HEK293 (cell line): ENCODE data around the gene CYP2B6.

ENCODE experiments used
- MYNN ChIP-seq: fragments of 450-650 bp; formaldehyde crosslinking; IDR thresholded peaks from 2 replicates; pipeline ENCODE4 v1.5.1; 2016; ENCODE audit warnings: missing biosample characterization, missing genetic modification characterization, borderline replicate concordance
- PRDM1 ChIP-seq: fragments of 450-650 bp; formaldehyde crosslinking; IDR thresholded peaks from 2 replicates; pipeline ENCODE4; 2016; ENCODE audit warnings: missing biosample characterization, missing genetic modification characterization
- SALL2 ChIP-seq: fragments of 450-650 bp; formaldehyde crosslinking; IDR thresholded peaks from 2 replicates; pipeline ENCODE4 v1.5.0; 2017; ENCODE audit warnings: missing biosample characterization, mild to moderate bottlenecking, missing genetic modification characterization, borderline replicate concordance
- ZBTB1 ChIP-seq: fragments of 450-650 bp; formaldehyde crosslinking; IDR thresholded peaks from 2 replicates; pipeline ENCODE4 v1.5.1; 2016; ENCODE audit warnings: missing biosample characterization, missing genetic modification characterization
- ZBTB17 ChIP-seq: fragments of 450-650 bp; formaldehyde crosslinking; IDR thresholded peaks from 2 replicates; pipeline ENCODE4 v1.5.1; 2016; ENCODE audit warnings: missing biosample characterization, missing genetic modification characterization
- ZFP69B ChIP-seq: fragments of 450-650 bp; formaldehyde crosslinking; IDR thresholded peaks from 2 replicates; pipeline ENCODE4 v1.5.1; 2016; ENCODE audit warnings: missing biosample characterization, missing genetic modification characterization
- ZIC2 ChIP-seq: fragments of 450-650 bp; formaldehyde crosslinking; IDR thresholded peaks from 2 replicates; pipeline ENCODE4 v1.5.1; 2016; ENCODE audit warnings: missing biosample characterization, missing genetic modification characterization
- ZNF221 ChIP-seq: fragments of 450-650 bp; formaldehyde crosslinking; IDR thresholded peaks from 2 replicates; pipeline ENCODE4 v1.5.1; 2017; ENCODE audit warnings: missing biosample characterization, missing genetic modification characterization, borderline replicate concordance
- ZNF223 ChIP-seq: fragments of 450-650 bp; formaldehyde crosslinking; IDR thresholded peaks from 2 replicates; pipeline ENCODE4 v1.5.1; 2016; ENCODE audit warnings: missing biosample characterization, missing genetic modification characterization
- ZNF248 ChIP-seq: fragments of 450-650 bp; formaldehyde crosslinking; IDR thresholded peaks from 2 replicates; pipeline ENCODE4 v1.5.1; 2017; ENCODE audit warnings: missing biosample characterization, missing genetic modification characterization
- ZNF548 ChIP-seq: fragments of 450-650 bp; formaldehyde crosslinking; IDR thresholded peaks from 2 replicates; pipeline ENCODE4 v1.5.1; 2016; ENCODE audit warnings: missing biosample characterization, missing genetic modification characterization
- ZNF596 ChIP-seq: fragments of 450-650 bp; IDR thresholded peaks from 2 replicates; pipeline ENCODE4 v1.5.0; 2018; ENCODE audit warnings: missing biosample characterization, mild to moderate bottlenecking, missing genetic modification characterization, moderate library complexity
- ZNF626 ChIP-seq: fragments of 450-650 bp; sonication (Bioruptor Pico); formaldehyde crosslinking; IDR thresholded peaks from 2 replicates; pipeline ENCODE4 v1.5.1; 2018; ENCODE audit warnings: missing biosample characterization, missing genetic modification characterization, inconsistent platforms
- ZNF654 ChIP-seq: fragments of 450-650 bp; formaldehyde crosslinking; IDR thresholded peaks from 2 replicates; pipeline ENCODE4 v1.5.1; 2016; ENCODE audit warnings: low read depth, missing biosample characterization, missing genetic modification characterization
- ZNF658 ChIP-seq: fragments of 450-650 bp; formaldehyde crosslinking; IDR thresholded peaks from 2 replicates; pipeline ENCODE4; 2016; ENCODE audit warnings: missing biosample characterization, missing genetic modification characterization
- ZNF670 ChIP-seq: fragments of 450-650 bp; formaldehyde crosslinking; IDR thresholded peaks from 2 replicates; pipeline ENCODE4 v1.5.1; 2016; ENCODE audit warnings: missing biosample characterization, missing genetic modification characterization, low read depth
- ZNF707 ChIP-seq: fragments of 450-650 bp; formaldehyde crosslinking; IDR thresholded peaks from 2 replicates; pipeline ENCODE4 v1.5.1; 2016; ENCODE audit warnings: missing biosample characterization, missing genetic modification characterization
- ZNF776 ChIP-seq: fragments of 450-650 bp; formaldehyde crosslinking; IDR thresholded peaks from 2 replicates; pipeline ENCODE4 v1.5.0; 2017; ENCODE audit warnings: missing biosample characterization, missing genetic modification characterization, borderline replicate concordance
- ZNF791 ChIP-seq: fragments of 450-650 bp; formaldehyde crosslinking; IDR thresholded peaks from 2 replicates; pipeline ENCODE4 v1.5.1; 2016; ENCODE audit warnings: missing biosample characterization, missing genetic modification characterization
- ZXDB ChIP-seq: fragments of 450-650 bp; formaldehyde crosslinking; IDR thresholded peaks from 2 replicates; pipeline ENCODE4 v1.5.1; 2016; ENCODE audit warnings: missing biosample characterization, missing genetic modification characterization
- TF ChIP-seq, protein P1 (sequence below): fragments of 450-650 bp; formaldehyde crosslinking; IDR thresholded peaks from 2 replicates; pipeline ENCODE4 v1.5.1; 2016; ENCODE audit warnings: missing biosample characterization, missing genetic modification characterization
- TF ChIP-seq, protein P2 (sequence below): fragments of 450-650 bp; formaldehyde crosslinking; IDR thresholded peaks from 2 replicates; pipeline ENCODE4 v1.5.1; 2017; ENCODE audit warnings: missing biosample characterization, mild to moderate bottlenecking, missing genetic modification characterization, moderate library complexity
- TF ChIP-seq, protein P3 (sequence below): fragments of 450-650 bp; formaldehyde crosslinking; IDR thresholded peaks from 2 replicates; pipeline ENCODE4 v1.5.1; 2017; ENCODE audit warnings: missing biosample characterization, missing genetic modification characterization
- TF ChIP-seq, protein P4 (sequence below): fragments of 450-650 bp; formaldehyde crosslinking; IDR thresholded peaks from 2 replicates; pipeline ENCODE4; 2016; ENCODE audit warnings: missing biosample characterization, missing genetic modification characterization
- TF ChIP-seq, protein P5 (sequence below): fragments of 450-650 bp; formaldehyde crosslinking; IDR thresholded peaks from 2 replicates; pipeline ENCODE4 v1.5.1; 2016; ENCODE audit warnings: missing biosample characterization, missing genetic modification characterization
- TF ChIP-seq, protein P6 (sequence below): IDR thresholded peaks from 2 replicates; pipeline ENCODE4 v1.6.1; 2011; ENCODE audit warnings: mild to moderate bottlenecking, low read depth, low read length, borderline replicate concordance
- TF ChIP-seq, protein P7 (sequence below): fragments of 450-650 bp; formaldehyde crosslinking; IDR thresholded peaks from 2 replicates; pipeline ENCODE4 v1.5.1; 2016; ENCODE audit warnings: missing biosample characterization, missing genetic modification characterization
- TF ChIP-seq, protein P8 (sequence below): fragments of 450-650 bp; formaldehyde crosslinking; IDR thresholded peaks from 2 replicates; pipeline ENCODE4 v1.5.1; 2017; ENCODE audit warnings: missing biosample characterization, missing genetic modification characterization

CYP2B6 gene

DNA sequence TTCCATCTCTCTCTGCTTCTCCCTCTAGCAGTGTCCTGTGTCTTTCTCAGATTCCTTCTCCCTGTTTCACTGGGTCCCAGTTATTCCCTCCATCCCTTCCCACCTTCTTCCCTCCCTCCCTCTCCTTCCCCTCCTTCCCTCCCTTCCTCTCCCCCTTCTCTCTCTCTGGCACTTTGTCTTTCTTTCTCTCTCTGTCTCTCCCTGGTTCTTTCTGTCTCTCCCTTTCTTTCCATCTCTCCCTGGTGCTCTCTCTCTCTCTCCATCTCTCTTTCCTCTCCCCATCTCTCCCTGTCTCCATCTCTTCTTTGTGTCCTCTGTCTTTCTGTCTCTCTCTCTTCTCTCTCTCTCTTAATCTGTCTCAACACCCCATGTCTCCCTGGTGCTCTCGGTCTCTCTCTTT, 31.7 kb upstream of the CYP2B6 start (continued):
- TF ChIP-seq, protein P1, sequence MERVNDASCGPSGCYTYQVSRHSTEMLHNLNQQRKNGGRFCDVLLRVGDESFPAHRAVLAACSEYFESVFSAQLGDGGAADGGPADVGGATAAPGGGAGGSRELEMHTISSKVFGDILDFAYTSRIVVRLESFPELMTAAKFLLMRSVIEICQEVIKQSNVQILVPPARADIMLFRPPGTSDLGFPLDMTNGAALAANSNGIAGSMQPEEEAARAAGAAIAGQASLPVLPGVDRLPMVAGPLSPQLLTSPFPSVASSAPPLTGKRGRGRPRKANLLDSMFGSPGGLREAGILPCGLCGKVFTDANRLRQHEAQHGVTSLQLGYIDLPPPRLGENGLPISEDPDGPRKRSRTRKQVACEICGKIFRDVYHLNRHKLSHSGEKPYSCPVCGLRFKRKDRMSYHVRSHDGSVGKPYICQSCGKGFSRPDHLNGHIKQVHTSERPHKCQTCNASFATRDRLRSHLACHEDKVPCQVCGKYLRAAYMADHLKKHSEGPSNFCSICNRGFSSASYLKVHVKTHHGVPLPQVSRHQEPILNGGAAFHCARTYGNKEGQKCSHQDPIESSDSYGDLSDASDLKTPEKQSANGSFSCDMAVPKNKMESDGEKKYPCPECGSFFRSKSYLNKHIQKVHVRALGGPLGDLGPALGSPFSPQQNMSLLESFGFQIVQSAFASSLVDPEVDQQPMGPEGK (tag by site-specific recombination), result no peak
- TF ChIP-seq SALL2 (tag by site-specific recombination), result no peak
- TF ChIP-seq MYNN (tag by site-specific recombination), result no peak
- no peak for TF ChIP-seq ZNF223
- TF ChIP-seq ZNF791 (tag by site-specific recombination), result 0 out of 2 replicates have a peak, but pooled peaks have one; percentile 53
- TF ChIP-seq, protein P2, sequence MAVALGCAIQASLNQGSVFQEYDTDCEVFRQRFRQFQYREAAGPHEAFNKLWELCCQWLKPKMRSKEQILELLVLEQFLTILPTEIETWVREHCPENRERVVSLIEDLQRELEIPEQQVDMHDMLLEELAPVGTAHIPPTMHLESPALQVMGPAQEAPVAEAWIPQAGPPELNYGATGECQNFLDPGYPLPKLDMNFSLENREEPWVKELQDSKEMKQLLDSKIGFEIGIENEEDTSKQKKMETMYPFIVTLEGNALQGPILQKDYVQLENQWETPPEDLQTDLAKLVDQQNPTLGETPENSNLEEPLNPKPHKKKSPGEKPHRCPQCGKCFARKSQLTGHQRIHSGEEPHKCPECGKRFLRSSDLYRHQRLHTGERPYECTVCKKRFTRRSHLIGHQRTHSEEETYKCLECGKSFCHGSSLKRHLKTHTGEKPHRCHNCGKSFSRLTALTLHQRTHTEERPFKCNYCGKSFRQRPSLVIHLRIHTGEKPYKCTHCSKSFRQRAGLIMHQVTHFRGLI (tag by site-specific recombination), result no peak
- TF ChIP-seq ZNF248 (tag by site-specific recombination), result 0 out of 2 replicates have a peak, but pooled peaks have one; percentile 11
- no peak for TF ChIP-seq ZXDB (tag by site-specific recombination)
- no peak for TF ChIP-seq ZNF548
- TF ChIP-seq ZBTB1 (tag by site-specific recombination), result no peak
- TF ChIP-seq, protein P3, sequence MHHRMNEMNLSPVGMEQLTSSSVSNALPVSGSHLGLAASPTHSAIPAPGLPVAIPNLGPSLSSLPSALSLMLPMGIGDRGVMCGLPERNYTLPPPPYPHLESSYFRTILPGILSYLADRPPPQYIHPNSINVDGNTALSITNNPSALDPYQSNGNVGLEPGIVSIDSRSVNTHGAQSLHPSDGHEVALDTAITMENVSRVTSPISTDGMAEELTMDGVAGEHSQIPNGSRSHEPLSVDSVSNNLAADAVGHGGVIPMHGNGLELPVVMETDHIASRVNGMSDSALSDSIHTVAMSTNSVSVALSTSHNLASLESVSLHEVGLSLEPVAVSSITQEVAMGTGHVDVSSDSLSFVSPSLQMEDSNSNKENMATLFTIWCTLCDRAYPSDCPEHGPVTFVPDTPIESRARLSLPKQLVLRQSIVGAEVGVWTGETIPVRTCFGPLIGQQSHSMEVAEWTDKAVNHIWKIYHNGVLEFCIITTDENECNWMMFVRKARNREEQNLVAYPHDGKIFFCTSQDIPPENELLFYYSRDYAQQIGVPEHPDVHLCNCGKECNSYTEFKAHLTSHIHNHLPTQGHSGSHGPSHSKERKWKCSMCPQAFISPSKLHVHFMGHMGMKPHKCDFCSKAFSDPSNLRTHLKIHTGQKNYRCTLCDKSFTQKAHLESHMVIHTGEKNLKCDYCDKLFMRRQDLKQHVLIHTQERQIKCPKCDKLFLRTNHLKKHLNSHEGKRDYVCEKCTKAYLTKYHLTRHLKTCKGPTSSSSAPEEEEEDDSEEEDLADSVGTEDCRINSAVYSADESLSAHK, result no peak
- TF ChIP-seq ZNF776 (tag by site-specific recombination), result no peak; the same call in 1 of the 2 replicates
- no peak for TF ChIP-seq ZNF707 (tag by site-specific recombination)
- TF ChIP-seq, protein P4, sequence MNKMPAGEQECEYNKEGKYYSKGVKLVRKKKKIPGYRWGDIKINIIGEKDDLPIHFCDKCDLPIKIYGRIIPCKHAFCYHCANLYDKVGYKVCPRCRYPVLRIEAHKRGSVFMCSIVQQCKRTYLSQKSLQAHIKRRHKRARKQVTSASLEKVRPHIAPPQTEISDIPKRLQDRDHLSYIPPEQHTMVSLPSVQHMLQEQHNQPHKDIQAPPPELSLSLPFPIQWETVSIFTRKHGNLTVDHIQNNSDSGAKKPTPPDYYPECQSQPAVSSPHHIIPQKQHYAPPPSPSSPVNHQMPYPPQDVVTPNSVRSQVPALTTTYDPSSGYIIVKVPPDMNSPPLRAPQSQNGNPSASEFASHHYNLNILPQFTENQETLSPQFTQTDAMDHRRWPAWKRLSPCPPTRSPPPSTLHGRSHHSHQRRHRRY (tag by site-specific recombination), result 0 out of 2 replicates have a peak, but pooled peaks have one; percentile 52
- TF ChIP-seq, protein P5, sequence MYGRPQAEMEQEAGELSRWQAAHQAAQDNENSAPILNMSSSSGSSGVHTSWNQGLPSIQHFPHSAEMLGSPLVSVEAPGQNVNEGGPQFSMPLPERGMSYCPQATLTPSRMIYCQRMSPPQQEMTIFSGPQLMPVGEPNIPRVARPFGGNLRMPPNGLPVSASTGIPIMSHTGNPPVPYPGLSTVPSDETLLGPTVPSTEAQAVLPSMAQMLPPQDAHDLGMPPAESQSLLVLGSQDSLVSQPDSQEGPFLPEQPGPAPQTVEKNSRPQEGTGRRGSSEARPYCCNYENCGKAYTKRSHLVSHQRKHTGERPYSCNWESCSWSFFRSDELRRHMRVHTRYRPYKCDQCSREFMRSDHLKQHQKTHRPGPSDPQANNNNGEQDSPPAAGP (tag by site-specific recombination), result no peak
- TF ChIP-seq ZIC2 (tag by site-specific recombination), result no peak
- no peak for TF ChIP-seq ZNF221 (tag by site-specific recombination)
- TF ChIP-seq ZFP69B (tag by site-specific recombination), result no peak
- TF ChIP-seq, protein P6, sequence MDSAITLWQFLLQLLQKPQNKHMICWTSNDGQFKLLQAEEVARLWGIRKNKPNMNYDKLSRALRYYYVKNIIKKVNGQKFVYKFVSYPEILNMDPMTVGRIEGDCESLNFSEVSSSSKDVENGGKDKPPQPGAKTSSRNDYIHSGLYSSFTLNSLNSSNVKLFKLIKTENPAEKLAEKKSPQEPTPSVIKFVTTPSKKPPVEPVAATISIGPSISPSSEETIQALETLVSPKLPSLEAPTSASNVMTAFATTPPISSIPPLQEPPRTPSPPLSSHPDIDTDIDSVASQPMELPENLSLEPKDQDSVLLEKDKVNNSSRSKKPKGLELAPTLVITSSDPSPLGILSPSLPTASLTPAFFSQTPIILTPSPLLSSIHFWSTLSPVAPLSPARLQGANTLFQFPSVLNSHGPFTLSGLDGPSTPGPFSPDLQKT, result no peak
- no peak; the same call in 1 of the 2 replicates for TF ChIP-seq ZNF596 (tag by site-specific recombination)
- 0 out of 2 replicates have a peak, but pooled peaks have one; percentile 26 for TF ChIP-seq PRDM1
- no peak for TF ChIP-seq ZNF626 (tag by site-specific recombination)
- TF ChIP-seq, protein P7, sequence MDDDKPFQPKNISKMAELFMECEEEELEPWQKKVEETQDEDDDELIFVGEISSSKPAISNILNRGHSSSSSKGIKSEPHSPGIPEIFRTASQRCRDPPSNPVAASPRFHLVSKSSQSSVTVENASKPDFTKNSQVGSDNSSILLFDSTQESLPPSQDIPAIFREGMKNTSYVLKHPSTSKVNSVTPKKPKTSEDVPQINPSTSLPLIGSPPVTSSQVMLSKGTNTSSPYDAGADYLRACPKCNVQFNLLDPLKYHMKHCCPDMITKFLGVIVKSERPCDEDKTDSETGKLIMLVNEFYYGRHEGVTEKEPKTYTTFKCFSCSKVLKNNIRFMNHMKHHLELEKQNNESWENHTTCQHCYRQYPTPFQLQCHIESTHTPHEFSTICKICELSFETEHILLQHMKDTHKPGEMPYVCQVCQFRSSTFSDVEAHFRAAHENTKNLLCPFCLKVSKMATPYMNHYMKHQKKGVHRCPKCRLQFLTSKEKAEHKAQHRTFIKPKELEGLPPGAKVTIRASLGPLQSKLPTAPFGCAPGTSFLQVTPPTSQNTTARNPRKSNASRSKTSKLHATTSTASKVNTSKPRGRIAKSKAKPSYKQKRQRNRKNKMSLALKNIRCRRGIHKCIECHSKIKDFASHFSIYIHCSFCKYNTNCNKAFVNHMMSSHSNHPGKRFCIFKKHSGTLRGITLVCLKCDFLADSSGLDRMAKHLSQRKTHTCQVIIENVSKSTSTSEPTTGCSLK, result 0 out of 2 replicates have a peak, but pooled peaks have one; percentile 46
- TF ChIP-seq, protein P8, sequence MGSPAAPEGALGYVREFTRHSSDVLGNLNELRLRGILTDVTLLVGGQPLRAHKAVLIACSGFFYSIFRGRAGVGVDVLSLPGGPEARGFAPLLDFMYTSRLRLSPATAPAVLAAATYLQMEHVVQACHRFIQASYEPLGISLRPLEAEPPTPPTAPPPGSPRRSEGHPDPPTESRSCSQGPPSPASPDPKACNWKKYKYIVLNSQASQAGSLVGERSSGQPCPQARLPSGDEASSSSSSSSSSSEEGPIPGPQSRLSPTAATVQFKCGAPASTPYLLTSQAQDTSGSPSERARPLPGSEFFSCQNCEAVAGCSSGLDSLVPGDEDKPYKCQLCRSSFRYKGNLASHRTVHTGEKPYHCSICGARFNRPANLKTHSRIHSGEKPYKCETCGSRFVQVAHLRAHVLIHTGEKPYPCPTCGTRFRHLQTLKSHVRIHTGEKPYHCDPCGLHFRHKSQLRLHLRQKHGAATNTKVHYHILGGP (tag by site-specific recombination), result peak; percentile 9; the same call in 1 of the 2 replicates
- TF ChIP-seq ZNF654 (tag by site-specific recombination), result no peak
- no peak for TF ChIP-seq ZNF670 (tag by site-specific recombination)
- TF ChIP-seq ZBTB17, result no peak
- no peak for TF ChIP-seq ZNF658 (tag by site-specific recombination)
